T-cell (primary cell): ENCODE measurements around the gene PCDH19. TPM values are rescaled to one million over a fixed set of nuclear protein-coding genes. Genes with fewer than 3 reads are reported as not detected.

Experiments
- ATAC-seq, 4 experiments: fragments of 200-7000 bp in 3 of 4; fragments of 150-1000 bp in 1 of 4; cut with Tn5 transposase; replicated peaks in 1 of 4; 1 replicate in 3 of 4; 2 replicates in 1 of 4; pipeline ENCODE4 v1.10.0; 2021; ENCODE audit warnings: moderate library complexity in 3 of 4, mild to moderate bottlenecking in 2 of 4, moderate number of reproducible peaks in 1 of 4
- CTCF ChIA-PET, 2 donors: fragments of 300-600 bp; sonication (Branson Sonifier 250); formaldehyde crosslinking; loops; one replicate each; lab custom pipeline; 2022; ENCODE audit warnings: antibody characterized with exemption in 2 of 2; lab: Charles Lee
- POLR2A ChIA-PET, 2 donors: fragments of 300-600 bp; sonication (Branson Sonifier 250); formaldehyde crosslinking; loops; one replicate each; lab custom pipeline; 2022; ENCODE audit warnings: antibody characterized with exemption in 2 of 2; lab: Charles Lee
- DNase-seq, 35 experiments: peaks; one replicate each; pipeline versions ENCODE4 v3.0.0 to v3.0.0-alpha.2; 2013 to 2023
- H3K27ac ChIP-seq: one replicate; pipeline ENCODE4 v1.5.1; 2013; ENCODE audit warnings: low read length
- H3K27me3 ChIP-seq, 2 experiments: replicated peaks in 1 of 2; 1 replicate in 1 of 2; 2 replicates in 1 of 2; pipeline versions ENCODE4 v1.6.1 to v1.7.0; 2013; ENCODE audit warnings: low read length in 1 of 2, mixed read lengths in 1 of 2; ENCODE audit not compliant: control insufficient read depth in 2 of 2, insufficient read depth in 2 of 2; ENCODE audit errors: extremely low read depth in 1 of 2
- H3K36me3 ChIP-seq, 2 donors: 1 replicate in 1 of 2; 2 replicates in 1 of 2; pipeline versions ENCODE4 v1.6.1 to v1.7.0; 2013; ENCODE audit warnings: low read length in 1 of 2; ENCODE audit not compliant: control insufficient read depth in 2 of 2, insufficient read depth in 1 of 2; ENCODE audit errors: extremely low read depth in 1 of 2
- H3K4me1 ChIP-seq, 2 experiments: 1 replicate in 1 of 2; 2 replicates in 1 of 2; pipeline versions ENCODE4 v1.6.1 to v1.7.0; 2013; ENCODE audit warnings: low read length in 2 of 2, mixed read lengths in 1 of 2; ENCODE audit not compliant: insufficient read depth in 2 of 2, control insufficient read depth in 1 of 2; ENCODE audit errors: extremely low read depth in 1 of 2
- H3K4me3 ChIP-seq, 2 donors: 1 replicate in 1 of 2; 2 replicates in 1 of 2; pipeline versions ENCODE4 v1.5.1 to v1.7.0; 2013; ENCODE audit warnings: mild to moderate bottlenecking in 2 of 2, low read length in 1 of 2, moderate library complexity in 1 of 2; ENCODE audit not compliant: control insufficient read depth in 1 of 2; ENCODE audit errors: extremely low read depth in 1 of 2
- H3K9me3 ChIP-seq: 2 replicates; pipeline ENCODE4 v1.7.0; 2013
- H3K27ac Mint-ChIP-seq, 2 donors: one replicate each; pipeline ENCODE4 v1.8.0; 2020 to 2021; ENCODE audit warnings: mild to moderate bottlenecking in 2 of 2, mixed read lengths in 2 of 2
- H3K27me3 Mint-ChIP-seq, 2 donors: one replicate each; pipeline ENCODE4 v1.8.0; 2021 to 2022; ENCODE audit warnings: mixed read lengths in 2 of 2
- H3K36me3 Mint-ChIP-seq: one replicate; pipeline ENCODE4 v1.8.0; 2021; ENCODE audit warnings: mixed read lengths
- H3K4me1 Mint-ChIP-seq, 3 donors: one replicate each; pipeline ENCODE4 v1.8.0; 2020 to 2022; ENCODE audit warnings: mixed read lengths in 3 of 3, mild to moderate bottlenecking in 1 of 3
- H3K4me3 Mint-ChIP-seq, 3 donors: one replicate each; pipeline ENCODE4 v1.8.0; 2020 to 2022; ENCODE audit warnings: mild to moderate bottlenecking in 3 of 3, mixed read lengths in 3 of 3, moderate library complexity in 3 of 3
- H3K9me3 Mint-ChIP-seq, 3 donors: one replicate each; pipeline ENCODE4 v1.8.0; 2020 to 2022; ENCODE audit warnings: mixed read lengths in 3 of 3
- WGBS: methylation state at CpG from one replicate; pipeline ENCODE4 v1.1.5; 2013; ENCODE audit warnings: missing lambda C conversion rate; ENCODE audit not compliant: insufficient coverage; 5-methylcytosine and 5-hydroxymethylcytosine counted together
- total RNA-seq, 35 experiments: library from RNA in 6 of 35; stranded (reverse) in 6 of 35; fragments of 120-200 nt in 1 of 35; gene quantifications; one replicate each; pipeline versions ENCODE4 v1.2.1 to v1.2.4 and lab custom pipeline; 2013 to 2026

Gene PCDH19
- total RNA-seq, 5 donors from 2014 or later (not counting 1 experiment from before 2014, with no cell fraction given), result 0.03 to 0.05 TPM; not detected in 3

- ATAC-seq (no peak), DNase-seq (no peak)
- H3K27ac ChIP-seq, result no peak overlapping the region
- H3K4me3 ChIP-seq, result no peak overlapping the region
- no peaks in the 10 kb centered on the region for H3K27me3 ChIP-seq
- no peaks in the 10 kb centered on the region for H3K36me3 Mint-ChIP-seq
- H3K4me1 ChIP-seq, result no peaks in the 10 kb centered on the region
- H3K27ac Mint-ChIP-seq, result no peak overlapping the region
- H3K4me3 Mint-ChIP-seq, result no peak overlapping the region
- no peaks in the 10 kb centered on the region for H3K9me3 Mint-ChIP-seq
- H3K9me3 ChIP-seq, result no peaks in the 10 kb centered on the region
- peaks cover 0 to 22% of the 10 kb centered on the region in 2 donors for H3K27me3 Mint-ChIP-seq
- no CpG with 5 or more reads among the region's 2 CpGs for WGBS
- ChIA-PET CTCF (interaction anchor here in 1 of 2 donors (0.5 kb wide), 1 partner anchor 11 kb away, joined by 3 read pairs; no protein-coding TSS in a partner anchor), POLR2A (no interaction called here)
- no peaks in the 10 kb centered on the region for H3K36me3 ChIP-seq
- H3K4me1 Mint-ChIP-seq, result no peaks in the 10 kb centered on the region
These were observed 29.9 kb upstream of the PCDH19 start for GRCh38 chrX:100440006-100440405.

GRCh38 chrX:100435726-100436125 is 25.7 kb upstream of the PCDH19 start:
- H3K27me3 Mint-ChIP-seq, result peaks cover 1 to 24% of the 10 kb centered on the region in 2 donors
- Histone ChIP-seq H3K27me3 (peaks cover 0 to 2% of the 10 kb centered on the region in 2 experiments), H3K4me1 (no peaks in the 10 kb centered on the region), H3K36me3 (no peaks in the 10 kb centered on the region), H3K4me3 (no peak overlapping the region), H3K27ac (no peak overlapping the region), H3K9me3 (no peaks in the 10 kb centered on the region)
- no peaks in the 10 kb centered on the region for H3K9me3 Mint-ChIP-seq
- ChIA-PET CTCF (no interaction called here), POLR2A (no interaction called here)
- no peak overlapping the region for H3K27ac Mint-ChIP-seq
- no peaks in the 10 kb centered on the region for H3K36me3 Mint-ChIP-seq
- H3K4me3 Mint-ChIP-seq, result no peak overlapping the region
- no peak for ATAC-seq
- H3K4me1 Mint-ChIP-seq, result no peaks in the 10 kb centered on the region
- DNase-seq, result no peak

DNA sequence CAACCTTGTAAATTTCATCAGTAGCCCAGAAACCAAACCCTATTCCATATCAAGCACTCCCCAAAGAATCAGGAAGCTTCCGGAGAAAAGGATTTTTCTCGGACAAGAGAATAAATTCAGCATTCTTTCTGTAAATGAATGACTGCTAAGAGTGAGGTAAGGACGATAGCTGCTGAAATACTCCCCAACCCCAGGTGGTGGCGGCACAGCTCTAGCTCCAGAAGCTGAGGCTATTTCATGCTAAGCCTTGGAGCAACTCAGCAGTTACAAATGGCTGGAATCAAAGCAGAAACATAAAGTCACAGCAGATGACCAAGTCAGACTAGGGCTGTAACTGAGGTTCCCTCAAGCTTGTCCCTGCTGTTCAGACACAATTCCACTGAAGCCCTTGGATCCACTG is 13.9 kb upstream of the PCDH19 start:
- Histone ChIP-seq H3K36me3 (no peaks in the 10 kb centered on the region), H3K9me3 (no peaks in the 10 kb centered on the region), H3K27ac (no peak overlapping the region), H3K4me3 (no peak overlapping the region), H3K27me3 (peaks cover 0 to 2% of the 10 kb centered on the region in 2 experiments), H3K4me1 (no peaks in the 10 kb centered on the region)
- CTCF ChIA-PET, result no interaction called here
- 83% methylated on average over 1 of the region's 4 CpGs for WGBS
- H3K36me3 Mint-ChIP-seq, result no peaks in the 10 kb centered on the region
- ATAC-seq, result no peak
- H3K4me3 Mint-ChIP-seq, result no peak overlapping the region
- H3K9me3 Mint-ChIP-seq, result no peaks in the 10 kb centered on the region
- POLR2A ChIA-PET, result no interaction called here
- no peak for DNase-seq
- no peak overlapping the region for H3K27ac Mint-ChIP-seq
- no peaks in the 10 kb centered on the region for H3K4me1 Mint-ChIP-seq
- peaks cover 0 to 33% of the 10 kb centered on the region in 2 donors for H3K27me3 Mint-ChIP-seq

DNA sequence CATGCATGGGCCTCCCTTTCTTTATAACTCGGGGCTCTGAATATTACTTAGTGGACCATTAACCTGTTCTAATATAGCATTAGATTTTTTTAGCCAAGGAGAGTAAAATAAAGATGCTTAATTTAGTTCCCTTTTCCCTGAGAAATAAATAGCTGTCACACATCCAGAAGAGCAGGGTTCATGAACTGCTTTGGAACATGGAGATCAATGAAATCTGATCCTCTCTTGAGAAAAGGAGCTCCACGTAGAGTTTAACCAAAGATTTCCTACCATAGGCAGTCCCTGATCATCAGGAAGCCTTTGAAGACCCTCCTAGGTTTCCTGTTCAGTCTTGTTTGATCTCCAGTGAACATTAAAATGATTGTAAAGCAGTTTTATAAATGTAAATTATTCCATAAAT is 8.5 kb upstream of the PCDH19 start:
- Histone ChIP-seq H3K4me1 (no peaks in the 10 kb centered on the region), H3K36me3 (no peaks in the 10 kb centered on the region), H3K9me3 (no peaks in the 10 kb centered on the region), H3K27me3 (no peaks in the 10 kb centered on the region), H3K4me3 (no peak overlapping the region), H3K27ac (no peak overlapping the region)
- H3K27me3 Mint-ChIP-seq, result peaks cover 13 to 52% of the 10 kb centered on the region in 2 donors
- DNase-seq, result no peak
- no peak for ATAC-seq
- H3K9me3 Mint-ChIP-seq, result no peaks in the 10 kb centered on the region
- ChIA-PET CTCF (no interaction called here), POLR2A (no interaction called here)
- no peak overlapping the region for H3K4me3 Mint-ChIP-seq
- no peaks in the 10 kb centered on the region for H3K36me3 Mint-ChIP-seq
- H3K27ac Mint-ChIP-seq, result no peak overlapping the region
- H3K4me1 Mint-ChIP-seq, result no peaks in the 10 kb centered on the region
- no CpG with 5 or more reads among the region's 2 CpGs for WGBS

GRCh38 chrX:100417681-100418080 is 7.6 kb upstream of the PCDH19 start:
- Mint-ChIP-seq H3K4me1 (peaks cover 4 to 5% (median 4%) of the 10 kb centered on the region in 3 donors), H3K9me3 (no peaks in the 10 kb centered on the region), H3K27me3 (peaks cover 18 to 53% of the 10 kb centered on the region in 2 donors), H3K4me3 (no peak overlapping the region), H3K36me3 (no peaks in the 10 kb centered on the region), H3K27ac (no peak overlapping the region)
- H3K27me3 ChIP-seq, result peaks cover 0 to 3% of the 10 kb centered on the region in 2 experiments
- CTCF ChIA-PET, result no interaction called here
- H3K27ac ChIP-seq, result no peak overlapping the region
- POLR2A ChIA-PET, result no interaction called here
- no peak for DNase-seq
- ATAC-seq, result no peak
- no peaks in the 10 kb centered on the region for H3K9me3 ChIP-seq
- H3K4me1 ChIP-seq, result no peaks in the 10 kb centered on the region
- H3K4me3 ChIP-seq, result no peak overlapping the region
- no peaks in the 10 kb centered on the region for H3K36me3 ChIP-seq
- WGBS, result 72% methylated on average over 2 of the region's 3 CpGs

- H3K4me3 Mint-ChIP-seq, result peak overlapping the region in 1 of 3 donors; percentile 9
- Histone ChIP-seq H3K27me3 (peaks cover 9 to 34% of the 10 kb centered on the region in 2 experiments), H3K36me3 (no peaks in the 10 kb centered on the region), H3K9me3 (no peaks in the 10 kb centered on the region), H3K4me3 (no peak overlapping the region), H3K4me1 (peaks cover 0 to 22% of the 10 kb centered on the region in 2 experiments), H3K27ac (no peak overlapping the region)
- WGBS, result no CpG with 5 or more reads among the region's 5 CpGs
- ATAC-seq, result no peak
- H3K27me3 Mint-ChIP-seq, result peaks cover 43 to 47% of the 10 kb centered on the region in 2 donors
- ChIA-PET CTCF (interaction anchor here in 1 of 2 donors (1.1 kb wide), 1 partner anchor 45 kb away, joined by 3 read pairs; no protein-coding TSS in a partner anchor), POLR2A (interaction anchor here in 1 of 2 donors (0.5 kb wide), 1 partner anchor 616 kb away, joined by 3 read pairs; no protein-coding TSS in a partner anchor)
- no peak overlapping the region for H3K27ac Mint-ChIP-seq
- peak in 2 of 35 experiments; percentile 2 to 32 for DNase-seq
- H3K9me3 Mint-ChIP-seq, result no peaks in the 10 kb centered on the region
- peaks cover 4 to 23% (median 20%) of the 10 kb centered on the region in 3 donors for H3K4me1 Mint-ChIP-seq
- no peaks in the 10 kb centered on the region for H3K36me3 Mint-ChIP-seq
These were observed 3.2 kb upstream of the PCDH19 start for GRCh38 chrX:100413229-100413628.
